ENCODE results near the gene LIPC.
A peak's percentile ranks its signal among the peaks of the same experiment; 100 is the strongest.

LIPC gene

GRCh38 chr15:58458076-58458475 lies 26.3 kb downstream of the LIPC start:
- DNase-seq (ENCODE audit: low spot score): no peak

GRCh38 chr15:58459045-58459444 lies 27.3 kb downstream of the LIPC start:
- no peak for DNase-seq (ENCODE audit: low spot score)

- no peak for DNase-seq (ENCODE audit: low spot score)
These were observed 27.8 kb downstream of the LIPC start for GRCh38 chr15:58459560-58459959.

GRCh38 chr15:58460116-58460790 lies 28.5 kb downstream of the LIPC start:
- DNase-seq (ENCODE audit: low spot score): no peak

- no peak for DNase-seq (ENCODE audit: low spot score)
These were observed 29.1 kb downstream of the LIPC start for GRCh38 chr15:58460872-58461271.

GRCh38 chr15:58462547-58462946 lies 30.8 kb downstream of the LIPC start:
- DNase-seq (ENCODE audit: low spot score): no peak

- no peak for DNase-seq (ENCODE audit: low spot score)
These were observed 31.3 kb downstream of the LIPC start for GRCh38 chr15:58462973-58463663.

- DNase-seq (ENCODE audit: low spot score): no peak
These were observed 32.2 kb downstream of the LIPC start for GRCh38 chr15:58463815-58464650.

- DNase-seq (ENCODE audit: low spot score): no peak
These were observed 33.3 kb downstream of the LIPC start for GRCh38 chr15:58465070-58465469.

- no peak for DNase-seq (ENCODE audit: low spot score)
These were observed 34.2 kb downstream of the LIPC start for GRCh38 chr15:58465866-58466517.

- DNase-seq (ENCODE audit: low spot score): no peak
These were observed 34.8 kb downstream of the LIPC start for GRCh38 chr15:58466566-58466965.

GRCh38 chr15:58467121-58467721 lies 35.4 kb downstream of the LIPC start:
- DNase-seq (ENCODE audit: low spot score): peak; percentile 36

GRCh38 chr15:58467722-58468423 lies 36.1 kb downstream of the LIPC start:
- no peak for DNase-seq (ENCODE audit: low spot score)

- no peak for DNase-seq (ENCODE audit: low spot score)
These were observed 37.9 kb downstream of the LIPC start for GRCh38 chr15:58469432-58470353.

GRCh38 chr15:58471348-58471747 lies 39.6 kb downstream of the LIPC start:
- DNase-seq (ENCODE audit: low spot score): no peak

- DNase-seq (ENCODE audit: low spot score): no peak
These were observed 40.4 kb downstream of the LIPC start for GRCh38 chr15:58472221-58472620.

- DNase-seq (ENCODE audit: low spot score): no peak
These were observed 41.2 kb downstream of the LIPC start for GRCh38 chr15:58472821-58473581.

GRCh38 chr15:58473724-58474123 lies 41.9 kb downstream of the LIPC start:
- DNase-seq (ENCODE audit: low spot score): no peak

- DNase-seq (ENCODE audit: low spot score): no peak
These were observed 43.0 kb downstream of the LIPC start for GRCh38 chr15:58474741-58475323.
